ENCODE data around the gene COX14. TPM values are rescaled to one million over a fixed set of nuclear protein-coding genes. Genes with fewer than 3 reads are reported as not detected.
A peak's percentile ranks its signal among the peaks of the same experiment; 100 is the strongest.

Gene COX14
- total RNA-seq, 1 donor from 2014 or later: 23.3 TPM

GRCh38 chr12:50100561-50100960 lies 11.5 kb upstream of the COX14 start:
- no peak overlapping the region for H3K27ac Mint-ChIP-seq (ENCODE audit: unreplicated experiment)
- H3K36me3 Mint-ChIP-seq (ENCODE audit: unreplicated experiment): peaks cover 6% of the 10 kb centered on the region
- no peak for DNase-seq
- no peaks in the 10 kb centered on the region for H3K27me3 Mint-ChIP-seq (ENCODE audit: unreplicated experiment)
- peaks cover 4% of the 10 kb centered on the region for H3K9me3 Mint-ChIP-seq (ENCODE audit: unreplicated experiment)
- no peak overlapping the region for H3K4me3 Mint-ChIP-seq (ENCODE audit: unreplicated experiment)
- TF ChIP-seq CTCF (IDR thresholded peaks at IDR 0.05; ENCODE audit: partially characterized antibody, unreplicated experiment): no peak
- H3K4me1 Mint-ChIP-seq (ENCODE audit: low read depth, unreplicated experiment): peaks cover 5% of the 10 kb centered on the region

GRCh38 chr12:50101663-50102062 lies 10.4 kb upstream of the COX14 start:
- no peak overlapping the region for H3K4me3 Mint-ChIP-seq (ENCODE audit: unreplicated experiment)
- H3K4me1 Mint-ChIP-seq (ENCODE audit: low read depth, unreplicated experiment): peaks cover 5% of the 10 kb centered on the region
- peak; percentile 56 for TF ChIP-seq CTCF (IDR thresholded peaks at IDR 0.05; ENCODE audit: partially characterized antibody, unreplicated experiment)
- peaks cover 6% of the 10 kb centered on the region for H3K36me3 Mint-ChIP-seq (ENCODE audit: unreplicated experiment)
- H3K27me3 Mint-ChIP-seq (ENCODE audit: unreplicated experiment): peaks cover 4% of the 10 kb centered on the region
- peaks cover 4% of the 10 kb centered on the region for H3K9me3 Mint-ChIP-seq (ENCODE audit: unreplicated experiment)
- DNase-seq: no peak
- H3K27ac Mint-ChIP-seq (ENCODE audit: unreplicated experiment): no peak overlapping the region

- H3K36me3 Mint-ChIP-seq (ENCODE audit: unreplicated experiment): peaks cover 6% of the 10 kb centered on the region
- H3K27me3 Mint-ChIP-seq (ENCODE audit: unreplicated experiment): peaks cover 4% of the 10 kb centered on the region
- H3K27ac Mint-ChIP-seq (ENCODE audit: unreplicated experiment): no peak overlapping the region
- H3K4me1 Mint-ChIP-seq (ENCODE audit: low read depth, unreplicated experiment): peaks cover 5% of the 10 kb centered on the region
- TF ChIP-seq CTCF (IDR thresholded peaks at IDR 0.05; ENCODE audit: partially characterized antibody, unreplicated experiment): no peak
- no peak for DNase-seq
- H3K9me3 Mint-ChIP-seq (ENCODE audit: unreplicated experiment): peaks cover 4% of the 10 kb centered on the region
- H3K4me3 Mint-ChIP-seq (ENCODE audit: unreplicated experiment): no peak overlapping the region
Measured at GRCh38 chr12:50102131-50102531, 9.9 kb upstream of the COX14 start.

GRCh38 chr12:50102646-50103309 lies 9.3 kb upstream of the COX14 start:
- DNase-seq: no peak
- Mint-ChIP-seq H3K27me3 (ENCODE audit: unreplicated experiment) (peaks cover 4% of the 10 kb centered on the region), H3K27ac (ENCODE audit: unreplicated experiment) (no peak overlapping the region), H3K4me1 (ENCODE audit: low read depth, unreplicated experiment) (peaks cover 5% of the 10 kb centered on the region), H3K36me3 (ENCODE audit: unreplicated experiment) (peaks cover 6% of the 10 kb centered on the region), H3K9me3 (ENCODE audit: unreplicated experiment) (peaks cover 4% of the 10 kb centered on the region), H3K4me3 (ENCODE audit: unreplicated experiment) (peak overlapping the region; percentile 18)
- no peak for TF ChIP-seq CTCF (IDR thresholded peaks at IDR 0.05; ENCODE audit: partially characterized antibody, unreplicated experiment)

GRCh38 chr12:50103351-50103750 lies 8.7 kb upstream of the COX14 start:
- Mint-ChIP-seq H3K27me3 (ENCODE audit: unreplicated experiment) (peaks cover 4% of the 10 kb centered on the region), H3K4me1 (ENCODE audit: low read depth, unreplicated experiment) (peaks cover 6% of the 10 kb centered on the region), H3K4me3 (ENCODE audit: unreplicated experiment) (no peak overlapping the region), H3K27ac (ENCODE audit: unreplicated experiment) (no peak overlapping the region), H3K36me3 (ENCODE audit: unreplicated experiment) (peaks cover 6% of the 10 kb centered on the region), H3K9me3 (ENCODE audit: unreplicated experiment) (peaks cover 4% of the 10 kb centered on the region)
- DNase-seq: no peak
- no peak for TF ChIP-seq CTCF (IDR thresholded peaks at IDR 0.05; ENCODE audit: partially characterized antibody, unreplicated experiment)

Data from glutamatergic neuron (in vitro differentiated cells).